GM21390 (cell line): ENCODE measurements around the gene USP28.
"Not testable (repeated sequence)": the region's sequence is repeated elsewhere in the genome, so short reads cannot be mapped to it uniquely, and the experiment has no call there.

Experiments used
- ATAC-seq: cut with Tn5 transposase; IDR thresholded peaks from one replicate; pipeline ENCODE4 v1.9.1; 2021; ENCODE audit not compliant: unreplicated experiment

The USP28 gene

GRCh38 chr11:113840932-113841664, 34.3 kb downstream of the USP28 start:
- peak; percentile 43 for ATAC-seq

GRCh38 chr11:113839842-113840241, 35.5 kb downstream of the USP28 start:
- peak; percentile 91 for ATAC-seq

GRCh38 chr11:113838005-113838404, 37.4 kb downstream of the USP28 start:
- no peak for ATAC-seq

GRCh38 chr11:113835306-113835705, 40.1 kb downstream of the USP28 start:
- no peak for ATAC-seq

GRCh38 chr11:113833151-113833550, 42.2 kb downstream of the USP28 start:
- ATAC-seq: no peak

GRCh38 chr11:113831314-113831713, 44.1 kb downstream of the USP28 start:
- peak; percentile 97 for ATAC-seq

- ATAC-seq: no peak
These were observed 45.6 kb downstream of the USP28 start for GRCh38 chr11:113829751-113830150.

GRCh38 chr11:113828191-113828590, 47.2 kb downstream of the USP28 start:
- no peak for ATAC-seq

- no peak for ATAC-seq
These were observed 47.9 kb downstream of the USP28 start for GRCh38 chr11:113827477-113827876.

- no peak for ATAC-seq
These were observed 56.9 kb downstream of the USP28 start for GRCh38 chr11:113818426-113818825.

GRCh38 chr11:113817626-113818025, 57.7 kb downstream of the USP28 start:
- no peak for ATAC-seq

- ATAC-seq: no peak
These were observed 58.2 kb downstream of the USP28 start for GRCh38 chr11:113817162-113817561.

GRCh38 chr11:113814181-113814580, 61.2 kb downstream of the USP28 start:
- no peak for ATAC-seq

GRCh38 chr11:113808931-113809330, 66.4 kb downstream of the USP28 start:
- no peak for ATAC-seq

- ATAC-seq: no peak
These were observed 69.0 kb downstream of the USP28 start for GRCh38 chr11:113806406-113806805.

GRCh38 chr11:113805640-113806039, 69.7 kb downstream of the USP28 start:
- ATAC-seq: no peak

- no peak for ATAC-seq
These were observed 72.8 kb downstream of the USP28 start for GRCh38 chr11:113802621-113803020.

GRCh38 chr11:113796663-113797259, 78.6 kb downstream of the USP28 start:
- peak; percentile 54 for ATAC-seq

GRCh38 chr11:113789675-113790320, 85.6 kb downstream of the USP28 start:
- no peak for ATAC-seq

- ATAC-seq: not testable (repeated sequence)
These were observed 86.4 kb downstream of the USP28 start for GRCh38 chr11:113789016-113789415.

GRCh38 chr11:113782134-113782533, 93.2 kb downstream of the USP28 start:
- no peak for ATAC-seq

GRCh38 chr11:113781682-113782081, 93.7 kb downstream of the USP28 start:
- ATAC-seq: no peak
